Measurements from ENCODE around the gene FAM114A1.
"Not testable (repeated sequence)": the region's sequence is repeated elsewhere in the genome, so short reads cannot be mapped to it uniquely, and the experiment has no call there.

FAM114A1 gene

GRCh38 chr4:38982361-38983095 lies 114.9 kb downstream of the FAM114A1 start:
- DNase-seq: no peak
- Histone ChIP-seq H3K36me3 (no peaks in the 10 kb centered on the region), H3K27ac (no peak overlapping the region), H3K4me3 (ENCODE audit: low read depth, low read length) (no peak overlapping the region), H3K9me3 (ENCODE audit: severe bottlenecking) (no peaks in the 10 kb centered on the region), H3K27me3 (ENCODE audit: insufficient read depth, low read depth, severe bottlenecking) (no peaks in the 10 kb centered on the region)
- TF ChIP-seq CTCF (IDR thresholded peaks at IDR 0.05; ENCODE audit: low read depth, low read length): no peak

DNA sequence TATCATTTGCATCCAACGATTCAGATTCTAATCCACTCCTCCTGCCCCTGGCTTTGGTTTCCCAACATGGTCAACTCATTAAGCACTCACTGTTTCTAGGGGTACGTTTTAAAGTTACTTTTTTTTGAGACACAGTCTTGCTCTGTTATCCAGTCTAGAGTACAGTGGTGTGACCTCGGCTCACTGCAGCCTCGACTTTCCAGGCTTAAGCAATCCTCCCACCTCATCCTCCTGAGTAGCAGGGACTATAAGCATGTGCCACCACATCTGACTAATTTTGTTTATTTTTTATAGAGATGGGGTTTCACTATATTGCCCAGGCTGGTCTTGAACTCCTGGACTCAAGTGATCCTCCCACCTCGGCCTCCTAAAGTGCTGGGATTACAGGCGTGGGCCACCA lies 115.7 kb downstream of the FAM114A1 start:
- Histone ChIP-seq H3K27ac (no peak overlapping the region), H3K4me3 (ENCODE audit: low read depth, low read length) (no peak overlapping the region), H3K27me3 (ENCODE audit: insufficient read depth, low read depth, severe bottlenecking) (no peaks in the 10 kb centered on the region), H3K36me3 (no peaks in the 10 kb centered on the region), H3K9me3 (ENCODE audit: severe bottlenecking) (no peaks in the 10 kb centered on the region)
- no peak for TF ChIP-seq CTCF (IDR thresholded peaks at IDR 0.05; ENCODE audit: low read depth, low read length)
- no peak for DNase-seq

DNA sequence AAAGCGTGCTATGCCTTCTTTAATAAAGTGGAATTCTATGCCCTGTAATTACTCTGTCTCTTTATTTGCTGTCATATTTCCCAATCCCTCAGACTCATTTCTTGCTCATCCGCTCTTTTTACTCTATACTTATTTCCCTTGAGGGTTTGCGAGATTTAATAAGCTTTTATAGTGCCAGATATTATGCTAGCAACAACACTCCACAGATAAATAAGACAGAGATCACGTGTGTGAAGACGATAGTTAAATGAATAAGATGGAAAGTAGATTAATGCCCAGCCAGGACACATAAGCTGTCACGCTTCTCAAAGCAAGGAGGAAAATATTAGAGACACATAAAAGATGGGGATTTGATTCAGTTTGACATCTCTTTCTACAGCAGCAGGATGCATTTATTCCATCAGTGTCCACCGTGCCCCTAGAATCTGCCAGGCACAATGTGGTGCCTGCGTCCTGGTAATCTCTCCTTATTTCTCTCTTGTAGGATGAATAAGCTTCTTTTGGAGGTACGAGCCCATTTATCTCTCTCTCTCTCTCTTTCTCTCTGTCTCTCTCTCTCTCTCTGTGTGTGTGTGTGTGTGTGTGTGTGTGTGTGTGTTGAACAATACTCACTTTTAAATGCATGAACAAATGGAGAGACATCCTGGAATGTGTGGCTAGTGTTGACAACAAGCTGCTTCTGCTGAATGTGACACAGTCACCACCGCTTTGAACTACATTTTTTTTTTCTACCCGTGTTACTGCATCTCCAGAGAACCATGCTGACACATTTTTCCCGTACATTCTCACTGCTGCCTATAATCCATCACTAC lies 116.4 kb downstream of the FAM114A1 start:
- no peak for TF ChIP-seq CTCF (IDR thresholded peaks at IDR 0.05; ENCODE audit: low read depth, low read length)
- H3K36me3 ChIP-seq: no peaks in the 10 kb centered on the region
- no peak overlapping the region; the same call in 1 of the 2 replicates for H3K4me3 ChIP-seq (ENCODE audit: low read depth, low read length)
- H3K27me3 ChIP-seq (ENCODE audit: insufficient read depth, low read depth, severe bottlenecking): no peaks in the 10 kb centered on the region
- no peak overlapping the region for H3K27ac ChIP-seq
- H3K9me3 ChIP-seq (ENCODE audit: severe bottlenecking): no peaks in the 10 kb centered on the region
- DNase-seq: no peak

DNA sequence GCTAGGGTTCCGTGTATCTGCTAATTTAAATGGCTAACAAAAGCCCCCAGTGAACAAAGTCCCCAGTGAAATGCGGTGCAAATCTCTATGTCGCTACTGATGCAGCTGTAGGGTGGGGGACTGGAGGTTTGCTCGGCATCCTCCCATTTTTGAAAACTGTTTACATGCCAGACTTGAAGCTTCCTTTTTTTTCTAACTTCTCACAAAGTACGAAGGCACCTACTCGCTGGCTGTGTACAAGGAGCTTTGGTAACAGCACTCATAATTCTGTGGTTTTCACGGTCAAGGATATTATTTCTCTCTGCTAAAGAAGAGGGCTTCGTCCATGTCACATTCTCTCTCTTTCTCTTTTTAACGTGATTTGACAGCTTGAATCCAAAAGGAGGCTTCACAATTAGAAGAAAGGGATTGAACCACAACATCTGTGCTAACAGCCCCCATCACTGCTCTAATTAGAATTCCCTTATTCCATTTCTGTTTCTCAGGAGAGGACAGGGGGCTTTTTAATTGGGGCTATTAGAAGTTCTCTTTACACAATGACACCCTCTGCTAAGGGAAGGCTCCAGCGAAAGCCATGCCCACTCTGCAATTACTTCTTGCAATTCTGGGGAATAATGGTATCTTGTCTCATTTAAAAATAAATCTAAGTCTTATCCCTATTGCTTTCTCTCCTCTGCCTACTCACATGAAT lies 117.9 kb downstream of the FAM114A1 start:
- no peak for DNase-seq
- no peak for TF ChIP-seq CTCF (IDR thresholded peaks at IDR 0.05; ENCODE audit: low read depth, low read length)

DNA sequence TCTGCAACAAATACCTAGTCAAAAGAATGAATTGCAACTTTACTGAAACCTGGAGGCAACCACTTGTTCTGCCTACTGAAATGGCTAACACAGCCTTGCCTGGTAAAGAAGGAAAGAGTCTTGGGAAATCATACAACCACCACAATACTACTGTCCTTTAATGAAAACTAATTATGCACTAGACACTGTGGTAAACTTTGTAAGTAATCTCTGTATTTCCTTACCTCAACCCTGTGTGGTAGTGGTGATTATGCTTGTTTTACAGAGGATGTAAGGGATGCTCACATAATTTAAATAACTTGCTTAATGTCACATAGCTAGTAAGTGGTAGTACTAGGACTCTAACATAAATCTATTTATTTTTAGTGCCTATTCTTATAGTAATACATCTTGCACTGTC lies 119.9 kb downstream of the FAM114A1 start:
- Histone ChIP-seq H3K27ac (no peak overlapping the region), H3K9me3 (ENCODE audit: severe bottlenecking) (no peaks in the 10 kb centered on the region), H3K36me3 (no peaks in the 10 kb centered on the region), H3K4me3 (ENCODE audit: low read depth, low read length) (no peak overlapping the region), H3K27me3 (ENCODE audit: insufficient read depth, low read depth, severe bottlenecking) (no peaks in the 10 kb centered on the region)
- no peak for TF ChIP-seq CTCF (IDR thresholded peaks at IDR 0.05; ENCODE audit: low read depth, low read length)
- DNase-seq: no peak

More for the DNA sequence above, 117.9 kb downstream of the FAM114A1 start:
- H3K4me3 ChIP-seq (ENCODE audit: low read depth, low read length): no peak overlapping the region
- H3K36me3 ChIP-seq: no peaks in the 10 kb centered on the region
- H3K27me3 ChIP-seq (ENCODE audit: insufficient read depth, low read depth, severe bottlenecking): no peaks in the 10 kb centered on the region
- H3K27ac ChIP-seq: no peak overlapping the region
- no peaks in the 10 kb centered on the region for H3K9me3 ChIP-seq (ENCODE audit: severe bottlenecking)

DNA sequence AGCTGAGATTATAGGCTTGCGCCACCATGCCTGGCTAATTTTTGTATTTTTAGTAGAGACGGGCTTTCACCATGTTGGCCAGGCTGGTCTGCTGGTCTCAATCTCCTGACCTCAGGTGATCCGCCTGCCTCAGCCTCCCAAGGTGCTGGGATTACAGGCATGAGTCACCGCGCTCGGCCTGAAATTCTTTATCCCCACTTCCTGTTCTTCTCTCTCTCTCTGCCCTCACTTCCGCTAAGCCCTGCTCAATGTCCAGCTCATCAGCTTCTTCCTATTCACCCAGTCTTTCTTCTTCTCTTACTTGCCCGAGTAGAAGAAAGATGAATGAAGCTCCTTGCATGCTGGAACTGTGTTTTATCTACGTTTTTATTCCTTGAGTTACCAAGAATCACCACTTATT lies 120.7 kb downstream of the FAM114A1 start:
- peak; percentile 64 for DNase-seq
- H3K27ac ChIP-seq; H3K27me3 ChIP-seq (ENCODE audit: insufficient read depth, low read depth, severe bottlenecking); H3K9me3 ChIP-seq (ENCODE audit: severe bottlenecking); H3K4me3 ChIP-seq (ENCODE audit: low read depth, low read length); H3K36me3 ChIP-seq: not testable (repeated sequence)
